Measurements from ENCODE around the gene GBX1. TPM values are rescaled to one million over a fixed set of nuclear protein-coding genes. Genes with fewer than 3 reads are reported as not detected.

Gene GBX1
- total RNA-seq, 2 donors from 2014 or later, result not detected

- H3K27ac Mint-ChIP-seq, result no peak overlapping the region
- H3K36me3 ChIP-seq (ENCODE audit: control insufficient read depth, insufficient read depth, low read length), result peaks cover 15% of the 10 kb centered on the region
- peaks cover 26% of the 10 kb centered on the region for H3K36me3 Mint-ChIP-seq (ENCODE audit: low read depth)
- H3K27me3 Mint-ChIP-seq (ENCODE audit: insufficient read depth), result peaks cover 10% of the 10 kb centered on the region
- no peak overlapping the region for H3K27ac ChIP-seq (ENCODE audit: low read depth, low read length)
- WGBS, 2 experiments (ENCODE audit: insufficient coverage in 1 of 2, insufficient read length in 1 of 2), result 83 to 98% methylated on average over 2 to 3 of the region's 3 CpGs
- DNase-seq, result peak; percentile 30
- no peak overlapping the region for H3K9ac ChIP-seq (ENCODE audit: extremely low read depth, low read length, poor library complexity, severe bottlenecking)
- H3K4me1 ChIP-seq (ENCODE audit: control insufficient read depth, insufficient read depth, low read length), result no peaks in the 10 kb centered on the region
- no peak overlapping the region for H3K4me3 Mint-ChIP-seq
- H3K4me1 Mint-ChIP-seq, result peaks cover 9% of the 10 kb centered on the region
- peaks cover 8% of the 10 kb centered on the region for H3K27me3 ChIP-seq (ENCODE audit: control insufficient read depth, insufficient read depth, low read length, poor library complexity, severe bottlenecking)
- H3K9me3 Mint-ChIP-seq, result no peaks in the 10 kb centered on the region
- no peak for TF ChIP-seq CTCF (conservative IDR thresholded peaks at IDR 0.05)
- H3K9me3 ChIP-seq (ENCODE audit: control insufficient read depth, low read length), result no peaks in the 10 kb centered on the region
- no peak overlapping the region for H3K4me3 ChIP-seq (ENCODE audit: low read length)
Observed at GRCh38 chr7:151146761-151147160, 20.7 kb downstream of the GBX1 start.

- H3K27me3 Mint-ChIP-seq (ENCODE audit: insufficient read depth), result peaks cover 6% of the 10 kb centered on the region
- no peaks in the 10 kb centered on the region for H3K9me3 Mint-ChIP-seq
- DNase-seq, result peak; percentile 32
- H3K4me3 Mint-ChIP-seq, result no peak overlapping the region
- Histone ChIP-seq H3K9ac (ENCODE audit: extremely low read depth, low read length, poor library complexity, severe bottlenecking) (no peak overlapping the region), H3K27me3 (ENCODE audit: control insufficient read depth, insufficient read depth, low read length, poor library complexity, severe bottlenecking) (no peaks in the 10 kb centered on the region), H3K9me3 (ENCODE audit: control insufficient read depth, low read length) (no peaks in the 10 kb centered on the region), H3K27ac (ENCODE audit: low read depth, low read length) (no peak overlapping the region), H3K36me3 (ENCODE audit: control insufficient read depth, insufficient read depth, low read length) (peaks cover 28% of the 10 kb centered on the region), H3K4me1 (ENCODE audit: control insufficient read depth, insufficient read depth, low read length) (no peaks in the 10 kb centered on the region), H3K4me3 (ENCODE audit: low read length) (no peak overlapping the region)
- H3K36me3 Mint-ChIP-seq (ENCODE audit: low read depth), result peaks cover 38% of the 10 kb centered on the region
- no peak overlapping the region for H3K27ac Mint-ChIP-seq
- WGBS, 2 experiments (ENCODE audit: insufficient coverage in 1 of 2, insufficient read length in 1 of 2), result 95 to 100% methylated on average over 3 to 7 of the region's 7 CpGs
- no peak for TF ChIP-seq CTCF (conservative IDR thresholded peaks at IDR 0.05)
- peaks cover 13% of the 10 kb centered on the region for H3K4me1 Mint-ChIP-seq
Observed at GRCh38 chr7:151144387-151144786, 23.1 kb downstream of the GBX1 start.

GRCh38 chr7:151143261-151144015 lies 24.1 kb downstream of the GBX1 start:
- H3K4me3 Mint-ChIP-seq, result no peak overlapping the region
- peaks cover 18% of the 10 kb centered on the region for H3K4me1 Mint-ChIP-seq
- WGBS, 2 experiments (ENCODE audit: insufficient coverage in 1 of 2, insufficient read length in 1 of 2), result 94 to 95% methylated on average over 12 to 25 of the region's 25 CpGs
- H3K36me3 ChIP-seq (ENCODE audit: control insufficient read depth, insufficient read depth, low read length), result peaks cover 28% of the 10 kb centered on the region
- H3K4me1 ChIP-seq (ENCODE audit: control insufficient read depth, insufficient read depth, low read length), result no peaks in the 10 kb centered on the region
- H3K4me3 ChIP-seq (ENCODE audit: low read length), result no peak overlapping the region
- H3K27ac ChIP-seq (ENCODE audit: low read depth, low read length), result no peak overlapping the region
- no peaks in the 10 kb centered on the region for H3K9me3 Mint-ChIP-seq
- H3K36me3 Mint-ChIP-seq (ENCODE audit: low read depth), result peaks cover 38% of the 10 kb centered on the region
- no peak overlapping the region for H3K9ac ChIP-seq (ENCODE audit: extremely low read depth, low read length, poor library complexity, severe bottlenecking)
- H3K27me3 Mint-ChIP-seq (ENCODE audit: insufficient read depth), result peaks cover 2% of the 10 kb centered on the region
- no peak overlapping the region for H3K27ac Mint-ChIP-seq
- no peak for TF ChIP-seq CTCF (conservative IDR thresholded peaks at IDR 0.05)
- H3K9me3 ChIP-seq (ENCODE audit: control insufficient read depth, low read length), result no peaks in the 10 kb centered on the region
- no peaks in the 10 kb centered on the region for H3K27me3 ChIP-seq (ENCODE audit: control insufficient read depth, insufficient read depth, low read length, poor library complexity, severe bottlenecking)
- DNase-seq, result peak; percentile 33

Data from endodermal cell (in vitro differentiated cells).